ENCODE results near the gene PTPRO.

Gene PTPRO

DNA sequence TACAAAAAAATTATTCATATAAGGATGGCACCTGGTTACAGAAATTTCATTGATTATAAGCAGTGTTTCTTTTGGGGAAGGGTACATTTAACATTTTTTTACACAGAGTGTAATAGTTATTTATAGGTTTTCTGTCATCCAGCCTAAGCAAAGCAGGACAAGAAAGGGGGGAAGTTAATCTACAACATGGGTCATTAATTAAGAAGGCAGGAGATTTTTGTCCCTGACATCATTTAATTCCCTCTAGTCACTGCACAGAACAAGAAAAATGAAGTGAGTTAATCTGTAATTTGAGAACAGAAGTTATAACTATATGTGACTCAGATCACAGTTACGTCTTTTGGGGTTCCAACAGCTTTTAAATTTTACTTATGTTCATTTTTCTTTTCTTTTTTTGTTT lies 173.4 kb downstream of the PTPRO start:
- no peak overlapping the region for H3K4me3 ChIP-seq (ENCODE audit: low read depth, low read length)
- H3K27ac ChIP-seq: no peak overlapping the region
- TF ChIP-seq, protein P1, sequence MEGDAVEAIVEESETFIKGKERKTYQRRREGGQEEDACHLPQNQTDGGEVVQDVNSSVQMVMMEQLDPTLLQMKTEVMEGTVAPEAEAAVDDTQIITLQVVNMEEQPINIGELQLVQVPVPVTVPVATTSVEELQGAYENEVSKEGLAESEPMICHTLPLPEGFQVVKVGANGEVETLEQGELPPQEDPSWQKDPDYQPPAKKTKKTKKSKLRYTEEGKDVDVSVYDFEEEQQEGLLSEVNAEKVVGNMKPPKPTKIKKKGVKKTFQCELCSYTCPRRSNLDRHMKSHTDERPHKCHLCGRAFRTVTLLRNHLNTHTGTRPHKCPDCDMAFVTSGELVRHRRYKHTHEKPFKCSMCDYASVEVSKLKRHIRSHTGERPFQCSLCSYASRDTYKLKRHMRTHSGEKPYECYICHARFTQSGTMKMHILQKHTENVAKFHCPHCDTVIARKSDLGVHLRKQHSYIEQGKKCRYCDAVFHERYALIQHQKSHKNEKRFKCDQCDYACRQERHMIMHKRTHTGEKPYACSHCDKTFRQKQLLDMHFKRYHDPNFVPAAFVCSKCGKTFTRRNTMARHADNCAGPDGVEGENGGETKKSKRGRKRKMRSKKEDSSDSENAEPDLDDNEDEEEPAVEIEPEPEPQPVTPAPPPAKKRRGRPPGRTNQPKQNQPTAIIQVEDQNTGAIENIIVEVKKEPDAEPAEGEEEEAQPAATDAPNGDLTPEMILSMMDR (IDR thresholded peaks at IDR 0.05): no peak
- no peaks in the 10 kb centered on the region for H3K36me3 ChIP-seq (ENCODE audit: control insufficient read depth, insufficient read depth, low read length)
- H3K27me3 ChIP-seq (ENCODE audit: control insufficient read depth, insufficient read depth, low read length): no peaks in the 10 kb centered on the region
- no peak overlapping the region for H3K4me2 ChIP-seq (ENCODE audit: low read length)
- no peak overlapping the region for H3K9ac ChIP-seq
- H3K4me1 ChIP-seq: no peaks in the 10 kb centered on the region
- H3K79me2 ChIP-seq: no peaks in the 10 kb centered on the region
- no peak overlapping the region for H2AFZ ChIP-seq
- no peaks in the 10 kb centered on the region for H3K9me3 ChIP-seq (ENCODE audit: control insufficient read depth, low read length)

DNA sequence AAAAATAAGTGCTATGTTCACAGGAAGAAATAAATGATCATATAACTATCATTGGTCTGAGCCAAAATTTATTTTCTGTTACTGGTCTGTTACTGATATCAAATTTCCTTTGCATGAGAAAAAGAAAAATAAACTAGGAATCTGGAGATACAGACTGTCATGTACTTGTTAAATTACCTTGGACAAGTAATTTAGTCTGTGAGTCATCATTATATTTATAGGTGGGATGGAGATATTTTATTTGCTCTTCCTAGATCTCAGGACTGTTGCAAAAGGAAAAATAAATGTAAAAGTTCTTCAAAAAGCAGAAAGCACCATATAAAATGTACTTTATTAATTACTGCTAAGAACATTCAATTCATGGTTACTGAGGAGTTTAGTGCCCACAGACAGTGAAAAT lies 174.4 kb downstream of the PTPRO start:
- Histone ChIP-seq H3K9me3 (ENCODE audit: control insufficient read depth, low read length) (no peaks in the 10 kb centered on the region), H3K4me2 (ENCODE audit: low read length) (no peak overlapping the region), H2AFZ (no peak overlapping the region), H3K9ac (no peak overlapping the region), H3K4me3 (ENCODE audit: low read depth, low read length) (no peak overlapping the region), H3K36me3 (ENCODE audit: control insufficient read depth, insufficient read depth, low read length) (no peaks in the 10 kb centered on the region), H3K4me1 (no peaks in the 10 kb centered on the region), H3K79me2 (no peaks in the 10 kb centered on the region), H3K27ac (no peak overlapping the region), H3K27me3 (ENCODE audit: control insufficient read depth, insufficient read depth, low read length) (no peaks in the 10 kb centered on the region)
- TF ChIP-seq, protein P1 (IDR thresholded peaks at IDR 0.05): no peak

DNA sequence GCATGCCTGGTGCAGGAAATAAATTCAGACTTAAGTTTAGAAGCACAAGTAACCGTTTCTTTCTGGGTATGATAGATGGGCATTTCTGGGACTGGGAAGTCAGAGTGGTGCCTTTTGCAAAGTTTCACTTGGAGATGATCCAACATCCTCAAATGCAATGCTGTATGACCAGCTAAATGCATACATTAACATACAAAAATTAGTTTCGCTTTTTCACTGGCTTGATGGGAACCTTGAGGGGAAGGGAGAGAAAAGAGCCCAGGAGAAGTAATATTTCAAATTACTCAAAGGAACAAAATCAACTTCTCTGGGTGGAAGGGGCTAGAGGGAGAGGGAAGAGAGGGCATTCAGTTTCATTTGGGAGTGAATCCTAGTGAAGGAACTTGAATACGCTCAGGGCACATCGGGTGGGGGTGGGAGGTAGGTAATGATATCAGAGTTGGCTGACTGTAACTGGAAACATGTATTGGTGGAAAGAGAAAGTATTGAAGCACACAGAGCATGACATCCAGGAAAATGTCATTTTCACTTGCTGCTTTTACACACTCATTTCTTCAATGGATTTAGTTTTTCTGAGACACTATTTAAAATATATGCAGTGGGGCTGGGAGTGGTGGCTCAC lies 175.5 kb downstream of the PTPRO start:
- Histone ChIP-seq H3K9ac (no peak overlapping the region), H3K36me3 (ENCODE audit: control insufficient read depth, insufficient read depth, low read length) (no peaks in the 10 kb centered on the region), H3K4me2 (ENCODE audit: low read length) (no peak overlapping the region), H3K79me2 (no peaks in the 10 kb centered on the region), H3K27ac (no peak overlapping the region), H3K27me3 (ENCODE audit: control insufficient read depth, insufficient read depth, low read length) (no peaks in the 10 kb centered on the region), H3K4me3 (ENCODE audit: low read depth, low read length) (no peak overlapping the region), H2AFZ (no peak overlapping the region), H3K9me3 (ENCODE audit: control insufficient read depth, low read length) (no peaks in the 10 kb centered on the region), H3K4me1 (no peaks in the 10 kb centered on the region)
- TF ChIP-seq, protein P1 (IDR thresholded peaks at IDR 0.05): no peak

DNA sequence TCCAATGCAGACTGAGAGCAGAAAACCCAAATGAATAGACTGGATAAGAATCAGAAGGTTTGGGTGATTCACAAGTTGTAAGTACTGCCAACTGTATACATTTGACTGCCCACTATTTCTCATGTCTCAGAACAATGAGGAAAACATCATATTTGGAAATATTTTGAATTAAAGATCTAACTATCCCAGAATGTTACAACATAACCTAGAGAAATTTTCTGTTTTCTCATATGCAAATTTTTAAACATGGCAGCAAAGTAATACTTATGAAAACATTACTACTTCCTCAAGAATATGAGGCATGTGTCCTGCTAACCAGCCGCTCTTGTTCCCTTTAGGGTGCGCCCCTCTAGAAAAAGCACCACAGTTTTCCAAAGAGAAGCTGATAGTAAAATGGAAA lies 179.9 kb downstream of the PTPRO start:
- H3K4me3 ChIP-seq (ENCODE audit: low read depth, low read length): no peak overlapping the region
- no peaks in the 10 kb centered on the region for H3K79me2 ChIP-seq
- no peak overlapping the region for H3K27ac ChIP-seq
- no peaks in the 10 kb centered on the region for H3K4me1 ChIP-seq
- TF ChIP-seq, protein P1 (IDR thresholded peaks at IDR 0.05): no peak
- no peaks in the 10 kb centered on the region for H3K36me3 ChIP-seq (ENCODE audit: control insufficient read depth, insufficient read depth, low read length)
- H2AFZ ChIP-seq: no peak overlapping the region
- no peak overlapping the region for H3K4me2 ChIP-seq (ENCODE audit: low read length)
- H3K9me3 ChIP-seq (ENCODE audit: control insufficient read depth, low read length): no peaks in the 10 kb centered on the region
- no peak overlapping the region for H3K9ac ChIP-seq
- no peaks in the 10 kb centered on the region for H3K27me3 ChIP-seq (ENCODE audit: control insufficient read depth, insufficient read depth, low read length)

DNA sequence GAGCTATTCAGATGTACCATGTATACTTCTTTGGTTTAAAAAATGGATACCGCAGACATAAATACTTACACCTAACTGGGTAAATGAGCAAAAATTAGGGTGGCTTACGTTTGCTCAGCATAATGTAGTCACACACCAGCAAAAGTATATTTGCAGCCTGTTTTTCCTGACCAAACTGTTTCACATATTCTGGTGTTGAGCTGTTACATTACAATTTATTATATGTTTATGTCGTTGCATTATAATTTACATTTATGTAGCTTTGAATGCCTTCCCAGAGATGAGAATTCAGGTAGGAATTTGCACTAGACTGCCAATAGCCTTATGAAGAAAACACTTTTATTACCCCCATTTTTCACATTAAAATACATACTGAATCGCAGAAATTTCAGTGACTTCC lies 183.3 kb downstream of the PTPRO start:
- H3K4me1 ChIP-seq: no peaks in the 10 kb centered on the region
- H3K4me2 ChIP-seq (ENCODE audit: low read length): no peak overlapping the region
- no peak overlapping the region for H3K4me3 ChIP-seq (ENCODE audit: low read depth, low read length)
- H3K79me2 ChIP-seq: no peaks in the 10 kb centered on the region
- H3K9ac ChIP-seq: no peak overlapping the region
- H3K9me3 ChIP-seq (ENCODE audit: control insufficient read depth, low read length): no peaks in the 10 kb centered on the region
- H3K27ac ChIP-seq: no peak overlapping the region
- H2AFZ ChIP-seq: no peak overlapping the region
- H3K27me3 ChIP-seq (ENCODE audit: control insufficient read depth, insufficient read depth, low read length): no peaks in the 10 kb centered on the region
- TF ChIP-seq, protein P1 (IDR thresholded peaks at IDR 0.05): no peak
- no peaks in the 10 kb centered on the region for H3K36me3 ChIP-seq (ENCODE audit: control insufficient read depth, insufficient read depth, low read length)

All from parathyroid adenoma (tissue), 2 donors.